ENCODE data around the gene RIPK3. TPM values are rescaled to one million over a fixed set of nuclear protein-coding genes. Genes with fewer than 3 reads are reported as not detected.

Gene RIPK3
- total RNA-seq, 2 experiments from 2014 or later = 5.9 to 6.5 TPM

DNA sequence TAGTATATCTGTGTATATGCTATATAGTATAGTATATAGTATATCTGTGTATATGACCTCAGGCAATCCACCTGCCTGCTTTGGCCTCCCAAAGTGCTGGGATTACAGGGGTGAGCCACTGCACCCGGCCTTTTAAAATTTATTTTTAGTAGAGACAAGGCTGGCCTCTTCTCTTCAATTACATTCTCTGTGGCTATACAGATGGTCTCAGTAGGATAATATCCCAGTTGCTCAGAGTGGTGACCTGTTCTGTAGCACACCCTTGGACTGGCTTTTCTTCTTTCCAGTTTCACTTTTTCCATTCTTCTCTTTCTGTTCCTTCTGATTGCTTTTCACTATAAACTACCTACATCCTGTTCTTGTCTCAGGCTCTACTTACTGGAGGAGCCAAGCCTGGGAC is 25.1 kb upstream of the RIPK3 start:
- H3K4me1 Mint-ChIP-seq (ENCODE audit: low read depth) = peaks cover 32% of the 10 kb centered on the region
- intact Hi-C loops (cut with micrococcal nuclease) = loop anchor here (5.0 kb wide), 1 partner anchor 67 kb away; no protein-coding TSS in a partner anchor
- H3K27me3 Mint-ChIP-seq = peaks cover 49% of the 10 kb centered on the region
- TF ChIP-seq, protein P1, sequence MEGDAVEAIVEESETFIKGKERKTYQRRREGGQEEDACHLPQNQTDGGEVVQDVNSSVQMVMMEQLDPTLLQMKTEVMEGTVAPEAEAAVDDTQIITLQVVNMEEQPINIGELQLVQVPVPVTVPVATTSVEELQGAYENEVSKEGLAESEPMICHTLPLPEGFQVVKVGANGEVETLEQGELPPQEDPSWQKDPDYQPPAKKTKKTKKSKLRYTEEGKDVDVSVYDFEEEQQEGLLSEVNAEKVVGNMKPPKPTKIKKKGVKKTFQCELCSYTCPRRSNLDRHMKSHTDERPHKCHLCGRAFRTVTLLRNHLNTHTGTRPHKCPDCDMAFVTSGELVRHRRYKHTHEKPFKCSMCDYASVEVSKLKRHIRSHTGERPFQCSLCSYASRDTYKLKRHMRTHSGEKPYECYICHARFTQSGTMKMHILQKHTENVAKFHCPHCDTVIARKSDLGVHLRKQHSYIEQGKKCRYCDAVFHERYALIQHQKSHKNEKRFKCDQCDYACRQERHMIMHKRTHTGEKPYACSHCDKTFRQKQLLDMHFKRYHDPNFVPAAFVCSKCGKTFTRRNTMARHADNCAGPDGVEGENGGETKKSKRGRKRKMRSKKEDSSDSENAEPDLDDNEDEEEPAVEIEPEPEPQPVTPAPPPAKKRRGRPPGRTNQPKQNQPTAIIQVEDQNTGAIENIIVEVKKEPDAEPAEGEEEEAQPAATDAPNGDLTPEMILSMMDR (IDR thresholded peaks at IDR 0.05) = no peak
- H3K27ac Mint-ChIP-seq = no peak overlapping the region
- DNase-seq = no peak
- no peaks in the 10 kb centered on the region for H3K36me3 Mint-ChIP-seq (ENCODE audit: low read depth)
- CTCF ChIA-PET = interaction anchor here (0.7 to 2.3 kb wide), 14 partner anchors 11 to 76 kb away, joined by 3 to 73 read pairs (median 7); partner anchors contain the start of genes DHRS1, KHNYN and NOP9
- H3K9me3 Mint-ChIP-seq = no peaks in the 10 kb centered on the region
- no peak for ATAC-seq
- POLR2A ChIA-PET = interaction anchor here (1.9 to 2.2 kb wide), 2 partner anchors 66 to 72 kb away, joined by 11 to 19 read pairs; partner anchors contain the start of genes CBLN3 and KHNYN
- H3K4me3 Mint-ChIP-seq = no peak overlapping the region

DNA sequence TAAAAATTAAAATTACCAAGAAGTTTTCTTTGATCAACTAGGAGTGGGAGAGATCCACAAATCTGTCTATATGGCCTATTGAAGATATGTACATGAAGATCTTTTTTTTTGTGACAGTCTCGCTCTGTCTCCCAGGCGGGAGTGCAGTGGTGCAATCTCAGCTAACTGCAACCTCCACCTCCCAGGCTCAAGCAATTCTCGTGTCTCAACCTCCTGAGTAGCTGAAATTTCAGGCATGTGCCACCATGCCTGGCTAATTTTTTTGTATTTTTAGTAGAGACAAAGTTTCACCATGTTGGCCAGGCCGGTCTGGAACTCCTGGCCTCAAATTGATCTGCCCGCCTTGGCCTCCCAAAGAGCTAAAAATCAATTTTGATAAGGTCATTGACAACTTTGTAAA is 23.6 kb upstream of the RIPK3 start:
- ATAC-seq (no peak), DNase-seq (no peak)
- POLR2A ChIA-PET = no interaction called here
- Mint-ChIP-seq H3K4me3 (no peak overlapping the region), H3K27ac (no peak overlapping the region), H3K9me3 (no peaks in the 10 kb centered on the region), H3K36me3 (ENCODE audit: low read depth) (no peaks in the 10 kb centered on the region), H3K4me1 (ENCODE audit: low read depth) (peaks cover 30% of the 10 kb centered on the region), H3K27me3 (peaks cover 45% of the 10 kb centered on the region)
- TF ChIP-seq, protein P1 (IDR thresholded peaks at IDR 0.05) = no peak
- intact Hi-C loops (cut with micrococcal nuclease) = no loop called here
- CTCF ChIA-PET = interaction anchor here (0.9 to 7.0 kb wide), 6 partner anchors 22 to 73 kb away, joined by 3 to 47 read pairs (median 11); partner anchors contain the start of genes ADCY4, CBLN3 and KHNYN

DNA sequence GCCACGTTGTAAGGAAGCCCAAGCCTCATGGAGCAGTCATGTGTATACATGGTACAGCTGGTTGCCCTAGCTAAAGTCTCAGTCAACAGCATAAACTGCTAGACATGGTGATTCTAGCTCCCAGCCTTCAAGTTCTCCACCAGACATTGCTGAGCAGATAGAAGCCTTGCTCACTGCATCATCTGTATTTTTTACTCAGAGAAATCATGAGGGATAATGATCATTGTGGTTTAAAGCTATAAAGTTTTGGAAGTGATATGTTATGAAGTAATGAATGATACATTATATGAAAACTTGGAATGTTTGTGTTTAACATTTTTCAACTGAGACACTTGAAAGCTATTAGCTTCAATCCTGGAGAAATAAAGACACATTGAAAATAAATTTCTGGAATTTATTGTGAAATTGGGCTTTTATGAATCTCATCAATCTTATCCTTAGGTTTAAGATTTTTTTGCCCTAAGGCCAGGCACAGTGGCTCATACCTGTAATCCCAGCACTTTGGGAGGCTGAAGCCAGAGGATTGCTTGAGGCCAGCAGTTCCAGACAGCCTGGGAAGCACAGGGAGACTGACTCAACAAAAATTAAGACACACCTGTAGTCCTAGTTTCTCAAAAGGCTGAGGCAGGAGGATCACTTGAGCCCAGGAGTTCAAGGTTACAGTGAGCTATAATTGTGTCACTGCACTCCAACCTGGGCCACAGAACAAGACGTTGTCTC is 22.6 kb upstream of the RIPK3 start:
- ChIA-PET POLR2A (interaction anchor here (0.7 to 1.1 kb wide), 2 partner anchors 29 to 44 kb away, joined by 3 read pairs; no protein-coding TSS in a partner anchor), CTCF (interaction anchor here (1.2 to 7.0 kb wide), 8 partner anchors 15 to 115 kb away, joined by 3 to 47 read pairs (median 6); partner anchors contain the start of genes ADCY4, CBLN3 and KHNYN)
- Mint-ChIP-seq H3K27me3 (peaks cover 40% of the 10 kb centered on the region), H3K27ac (no peak overlapping the region), H3K9me3 (no peaks in the 10 kb centered on the region), H3K36me3 (ENCODE audit: low read depth) (no peaks in the 10 kb centered on the region), H3K4me3 (no peak overlapping the region), H3K4me1 (ENCODE audit: low read depth) (peaks cover 22% of the 10 kb centered on the region)
- TF ChIP-seq, protein P1 (IDR thresholded peaks at IDR 0.05) = no peak
- no peak for ATAC-seq
- intact Hi-C loops (cut with micrococcal nuclease) = no loop called here
- no peak for DNase-seq

DNA sequence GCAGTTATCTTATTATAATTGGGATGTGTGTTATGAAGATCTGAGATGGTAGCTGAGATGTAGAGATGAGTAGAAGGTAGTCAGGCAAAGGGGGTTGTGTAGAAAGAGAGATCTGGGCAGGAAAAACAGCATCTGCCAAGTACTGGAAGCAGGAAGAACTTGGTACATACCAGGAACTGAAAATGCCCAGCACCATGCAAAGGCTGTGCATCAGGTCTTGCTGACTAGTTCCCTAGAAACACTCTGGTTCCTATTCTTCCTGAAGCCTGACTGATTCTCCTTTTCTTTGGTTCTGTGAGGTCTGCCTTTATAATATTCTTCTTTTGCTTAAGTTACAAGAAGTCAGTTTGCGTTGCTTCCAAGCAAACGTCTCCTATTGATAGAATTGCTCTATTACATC is 21.5 kb upstream of the RIPK3 start:
- CTCF ChIA-PET = interaction anchor here (1.2 to 7.0 kb wide), 7 partner anchors 16 to 114 kb away, joined by 3 to 47 read pairs (median 5); partner anchors contain the start of genes ADCY4, CBLN3 and KHNYN
- POLR2A ChIA-PET = interaction anchor here (1.1 kb wide), 1 partner anchor 45 kb away, joined by 3 read pairs; no protein-coding TSS in a partner anchor
- TF ChIP-seq, protein P1 (IDR thresholded peaks at IDR 0.05) = no peak

DNA sequence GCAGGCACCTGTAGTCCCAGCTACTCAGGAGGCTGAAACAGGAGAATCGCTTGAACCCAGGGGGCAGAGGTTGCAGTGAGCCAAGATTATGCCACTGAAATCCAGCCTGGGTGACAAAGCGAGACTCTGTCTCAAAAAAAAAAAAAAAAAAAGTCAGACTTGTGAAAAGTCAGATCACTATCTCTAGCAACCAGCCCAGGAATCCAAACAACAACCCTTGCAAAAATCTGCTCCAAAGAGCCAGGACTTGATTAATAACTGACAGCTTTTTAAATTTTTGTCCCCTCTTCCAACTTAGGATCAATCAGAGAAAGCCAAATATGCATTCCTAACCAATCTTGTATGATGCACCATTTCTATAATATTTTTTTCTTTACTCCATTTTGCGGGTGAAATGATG is 20.5 kb upstream of the RIPK3 start:
- intact Hi-C loops (cut with micrococcal nuclease) = no loop called here
- Mint-ChIP-seq H3K9me3 (no peaks in the 10 kb centered on the region), H3K36me3 (ENCODE audit: low read depth) (no peaks in the 10 kb centered on the region), H3K27ac (no peak overlapping the region), H3K4me3 (no peak overlapping the region), H3K27me3 (peaks cover 23% of the 10 kb centered on the region), H3K4me1 (ENCODE audit: low read depth) (peaks cover 4% of the 10 kb centered on the region)
- DNase-seq = no peak
- ATAC-seq = no peak
- TF ChIP-seq, protein P1 (IDR thresholded peaks at IDR 0.05) = no peak
- POLR2A ChIA-PET = no interaction called here
- CTCF ChIA-PET = interaction anchor here (0.6 to 7.0 kb wide), 4 partner anchors 27 to 345 kb away, joined by 3 to 47 read pairs (median 9); partner anchors contain the start of gene ADCY4

More for the DNA sequence above, 21.5 kb upstream of the RIPK3 start:
- H3K27ac Mint-ChIP-seq = no peak overlapping the region
- H3K27me3 Mint-ChIP-seq = peaks cover 33% of the 10 kb centered on the region
- intact Hi-C loops (cut with micrococcal nuclease) = no loop called here
- no peak for DNase-seq
- H3K4me1 Mint-ChIP-seq (ENCODE audit: low read depth) = peaks cover 15% of the 10 kb centered on the region
- ATAC-seq = no peak
- H3K4me3 Mint-ChIP-seq = no peak overlapping the region
- H3K9me3 Mint-ChIP-seq = no peaks in the 10 kb centered on the region
- no peaks in the 10 kb centered on the region for H3K36me3 Mint-ChIP-seq (ENCODE audit: low read depth)
